ENCODE data around the gene AMER2. TPM values are rescaled to one million over a fixed set of nuclear protein-coding genes. Genes with fewer than 3 reads are reported as not detected.

The AMER2 gene
- polyA plus RNA-seq, 1 donor from 2014 or later = 33.2 TPM

- Histone ChIP-seq H3K27ac (ENCODE audit: low read length) (no peak overlapping the region), H2AFZ (ENCODE audit: low read depth, low read length) (no peak overlapping the region), H3K4me3 (ENCODE audit: low read length) (no peak overlapping the region), H3K9me3 (ENCODE audit: low read length) (no peaks in the 10 kb centered on the region), H3K36me3 (ENCODE audit: insufficient read depth, low read length) (no peaks in the 10 kb centered on the region), H3K9ac (ENCODE audit: low read length) (no peak overlapping the region), H3K27me3 (ENCODE audit: insufficient read depth, low read depth, low read length) (no peaks in the 10 kb centered on the region), H3K9me2 (ENCODE audit: insufficient read depth, low read length) (no peaks in the 10 kb centered on the region), H4K20me1 (ENCODE audit: insufficient read depth) (no peaks in the 10 kb centered on the region), H3F3A (ENCODE audit: insufficient read depth, low read length, poor library complexity, severe bottlenecking) (no peaks in the 10 kb centered on the region), H3K79me2 (replicated peaks; ENCODE audit: insufficient read depth, low read length) (no peaks in the 10 kb centered on the region), H3K4me2 (ENCODE audit: low read length) (no peak overlapping the region)
- TF ChIP-seq TAF1 (IDR thresholded peaks at IDR 0.05; ENCODE audit: low read depth) = no peak
- TF ChIP-seq EZH2 (IDR thresholded peaks at IDR 0.05; ENCODE audit: borderline replicate concordance, insufficient read depth, low read length, poor library complexity, severe bottlenecking) = no peak
- no peak for TF ChIP-seq RAD21 (conservative IDR thresholded peaks at IDR 0.05)
- no peak for TF ChIP-seq MXI1 (conservative IDR thresholded peaks at IDR 0.05; ENCODE audit: poor library complexity, severe bottlenecking)
- no peak for TF ChIP-seq CTCF (IDR thresholded peaks at IDR 0.05; ENCODE audit: poor library complexity, severe bottlenecking)
- TF ChIP-seq SMC3 (conservative IDR thresholded peaks at IDR 0.05; ENCODE audit: poor library complexity) = no peak
- no peak for TF ChIP-seq EP300 (conservative IDR thresholded peaks at IDR 0.05; ENCODE audit: poor library complexity, severe bottlenecking)
- TF ChIP-seq POLR2AphosphoS5 (IDR thresholded peaks at IDR 0.05) = no peak
- TF ChIP-seq REST (IDR thresholded peaks at IDR 0.05; ENCODE audit: borderline replicate concordance) = no peak
Observed at GRCh38 chr13:25180775-25181537, 8.9 kb upstream of the AMER2 start.

GRCh38 chr13:25179832-25180774 is 8.0 kb upstream of the AMER2 start:
- Histone ChIP-seq H3K27ac (ENCODE audit: low read length) (no peak overlapping the region), H3K4me3 (ENCODE audit: low read length) (no peak overlapping the region), H3K9me3 (ENCODE audit: low read length) (no peaks in the 10 kb centered on the region), H3K36me3 (ENCODE audit: insufficient read depth, low read length) (no peaks in the 10 kb centered on the region), H3K4me2 (ENCODE audit: low read length) (no peak overlapping the region), H3K9ac (ENCODE audit: low read length) (no peak overlapping the region), H3F3A (ENCODE audit: insufficient read depth, low read length, poor library complexity, severe bottlenecking) (no peaks in the 10 kb centered on the region), H3K79me2 (replicated peaks; ENCODE audit: insufficient read depth, low read length) (no peaks in the 10 kb centered on the region), H3K27me3 (ENCODE audit: insufficient read depth, low read depth, low read length) (no peaks in the 10 kb centered on the region), H3K9me2 (ENCODE audit: insufficient read depth, low read length) (no peaks in the 10 kb centered on the region), H4K20me1 (ENCODE audit: insufficient read depth) (no peaks in the 10 kb centered on the region), H2AFZ (ENCODE audit: low read depth, low read length) (no peak overlapping the region)
- no peak for TF ChIP-seq REST (IDR thresholded peaks at IDR 0.05; ENCODE audit: borderline replicate concordance)
- TF ChIP-seq RAD21 (conservative IDR thresholded peaks at IDR 0.05) = no peak
- no peak for TF ChIP-seq EZH2 (IDR thresholded peaks at IDR 0.05; ENCODE audit: borderline replicate concordance, insufficient read depth, low read length, poor library complexity, severe bottlenecking)
- TF ChIP-seq MXI1 (conservative IDR thresholded peaks at IDR 0.05; ENCODE audit: poor library complexity, severe bottlenecking) = no peak
- TF ChIP-seq CTCF (IDR thresholded peaks at IDR 0.05; ENCODE audit: poor library complexity, severe bottlenecking) = no peak
- TF ChIP-seq EP300 (conservative IDR thresholded peaks at IDR 0.05; ENCODE audit: poor library complexity, severe bottlenecking) = no peak
- no peak for TF ChIP-seq POLR2AphosphoS5 (IDR thresholded peaks at IDR 0.05)
- TF ChIP-seq TAF1 (IDR thresholded peaks at IDR 0.05; ENCODE audit: low read depth) = no peak
- TF ChIP-seq SMC3 (conservative IDR thresholded peaks at IDR 0.05; ENCODE audit: poor library complexity) = no peak

Measured in neural cell (in vitro differentiated cells).